ENCODE results near the gene S100A14.

S100A14 gene

GRCh38 chr1:153638261-153638660, 22.1 kb upstream of the S100A14 start:
- no peak for DNase-seq

GRCh38 chr1:153636312-153636711, 20.2 kb upstream of the S100A14 start:
- no peak for DNase-seq

GRCh38 chr1:153635872-153636271, 19.7 kb upstream of the S100A14 start:
- no peak for DNase-seq

GRCh38 chr1:153633754-153634665, 17.9 kb upstream of the S100A14 start, which contains the start of gene CHTOP:
Gene CHTOP (plus strand): TSS chr1:153634066. CDS start chr1:153636589, 2,523 bp downstream.
- peak; percentile 97 for DNase-seq

GRCh38 chr1:153633161-153633753, 17.1 kb upstream of the S100A14 start:
- no peak for DNase-seq

GRCh38 chr1:153631047-153632022, 15.2 kb upstream of the S100A14 start:
- DNase-seq: no peak

GRCh38 chr1:153630384-153630783, 14.3 kb upstream of the S100A14 start:
- no peak for DNase-seq

GRCh38 chr1:153629971-153630370, 13.8 kb upstream of the S100A14 start:
- DNase-seq: no peak

GRCh38 chr1:153629343-153629665, 13.2 kb upstream of the S100A14 start:
- no peak for DNase-seq

GRCh38 chr1:153628638-153629342, 12.7 kb upstream of the S100A14 start:
- DNase-seq: no peak

GRCh38 chr1:153627715-153628626, 11.8 kb upstream of the S100A14 start, which contains the start of gene S100A1:
Gene S100A1 (plus strand): TSS chr1:153628434. CDS start chr1:153630522, 2,088 bp downstream.
- DNase-seq: no peak

- DNase-seq: peak; percentile 86
These were observed 11.0 kb upstream of the S100A14 start, which contains the start of gene S100A13 for GRCh38 chr1:153626904-153627714. Gene S100A13 (minus strand): TSS chr1:153627505. CDS start chr1:153626472, 1,033 bp downstream.

GRCh38 chr1:153626477-153626903, 10.4 kb upstream of the S100A14 start:
- DNase-seq: no peak

GRCh38 chr1:153624965-153625611, 9.0 kb upstream of the S100A14 start:
- DNase-seq: no peak

- no peak for DNase-seq
These were observed 7.0 kb upstream of the S100A14 start for GRCh38 chr1:153623101-153623500.

- DNase-seq: no peak
These were observed 3.0 kb upstream of the S100A14 start for GRCh38 chr1:153619171-153619570.

- DNase-seq: no peak
These were observed 1.5 kb upstream of the S100A14 start for GRCh38 chr1:153617663-153618062.

GRCh38 chr1:153616917-153617311, 789 bp upstream of the S100A14 start:
- no peak for DNase-seq

GRCh38 chr1:153615406-153615805, 719 bp downstream of the S100A14 start:
- DNase-seq: no peak

- no peak for DNase-seq
These were observed 1.2 kb downstream of the S100A14 start for GRCh38 chr1:153614906-153615305.

Measured in NCI-H1092 treated with DMSO at 0.1 percent for 48 hours (cell line).